ENCODE measurements around the gene DYNC1H1.

- no peak for TF ChIP-seq TARDBP (IDR thresholded peaks at IDR 0.05)
- TF ChIP-seq PKNOX1 (IDR thresholded peaks at IDR 0.05), result no peak
- no peak for TF ChIP-seq SP1 (IDR thresholded peaks at IDR 0.05)
- TF ChIP-seq FOXA1 (IDR thresholded peaks at IDR 0.05), result no peak
- TF ChIP-seq CTBP1 (IDR thresholded peaks at IDR 0.05; ENCODE audit: borderline replicate concordance), result no peak
- no peak for TF ChIP-seq ELF4 (IDR thresholded peaks at IDR 0.05)
- TF ChIP-seq SUZ12 (IDR thresholded peaks at IDR 0.05), result no peak
- no peak for TF ChIP-seq ARNT (IDR thresholded peaks at IDR 0.05)
- no peak for TF ChIP-seq L3MBTL2 (conservative IDR thresholded peaks at IDR 0.05)
- no peak for TF ChIP-seq BHLHE40 (IDR thresholded peaks at IDR 0.05; ENCODE audit: borderline replicate concordance)
- TF ChIP-seq FOXM1 (IDR thresholded peaks at IDR 0.05; ENCODE audit: borderline replicate concordance), result no peak
- no peak for TF ChIP-seq LEF1 (IDR thresholded peaks at IDR 0.05; ENCODE audit: borderline replicate concordance)
- TF ChIP-seq FOXK2 (IDR thresholded peaks at IDR 0.05), result no peak
- no peak for TF ChIP-seq HDGF (IDR thresholded peaks at IDR 0.05; ENCODE audit: borderline replicate concordance)
These were observed 36.5 kb downstream of the DYNC1H1 start for GRCh38 chr14:102000902-102001301.
